GM08714 (cell line): Measurements from ENCODE around the gene SIM2.
A peak's percentile ranks its signal among the peaks of the same experiment; 100 is the strongest.

ENCODE experiments used
- H3K4me3 ChIP-seq: fragments of 200-500 bp; sonication (Bioruptor generic); 2 replicates; pipeline ENCODE4 v1.5.1; 2014; ENCODE audit warnings: mild to moderate bottlenecking, low read length, inconsistent platforms
- ZNF274 ChIP-seq: IDR thresholded peaks from 2 replicates; pipeline ENCODE4 v1.6.1; 2012; ENCODE audit warnings: mild to moderate bottlenecking, low read depth, low read length

The SIM2 gene

DNA sequence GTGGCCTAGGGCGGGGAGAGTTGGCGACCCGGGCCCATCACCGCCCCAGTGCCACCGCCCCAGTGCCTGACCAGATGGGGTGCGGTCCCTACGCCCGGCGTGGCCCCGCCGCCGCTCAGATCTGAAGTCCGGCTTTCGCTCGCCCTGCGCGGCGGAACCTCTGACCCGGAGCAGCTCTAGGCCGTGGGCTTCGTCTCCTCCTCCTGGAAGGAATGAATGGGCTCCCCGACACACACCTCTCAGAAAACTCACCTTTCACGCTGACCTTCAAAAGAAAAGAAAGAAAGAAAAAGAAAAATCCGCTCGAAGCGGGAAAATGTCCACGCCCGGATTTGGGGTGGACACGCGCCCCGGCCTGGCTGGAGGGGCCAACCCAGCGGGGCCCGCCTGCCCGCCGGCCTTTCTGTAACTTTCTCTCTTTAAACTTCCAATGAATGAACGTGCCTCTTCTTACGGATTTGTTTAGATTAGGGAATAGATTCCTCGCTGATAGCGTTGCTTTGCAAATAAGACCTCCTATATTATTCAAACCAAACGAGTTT lies 5.4 kb upstream of the SIM2 start:
- no peak overlapping the region for H3K4me3 ChIP-seq
- TF ChIP-seq ZNF274, result no peak

DNA sequence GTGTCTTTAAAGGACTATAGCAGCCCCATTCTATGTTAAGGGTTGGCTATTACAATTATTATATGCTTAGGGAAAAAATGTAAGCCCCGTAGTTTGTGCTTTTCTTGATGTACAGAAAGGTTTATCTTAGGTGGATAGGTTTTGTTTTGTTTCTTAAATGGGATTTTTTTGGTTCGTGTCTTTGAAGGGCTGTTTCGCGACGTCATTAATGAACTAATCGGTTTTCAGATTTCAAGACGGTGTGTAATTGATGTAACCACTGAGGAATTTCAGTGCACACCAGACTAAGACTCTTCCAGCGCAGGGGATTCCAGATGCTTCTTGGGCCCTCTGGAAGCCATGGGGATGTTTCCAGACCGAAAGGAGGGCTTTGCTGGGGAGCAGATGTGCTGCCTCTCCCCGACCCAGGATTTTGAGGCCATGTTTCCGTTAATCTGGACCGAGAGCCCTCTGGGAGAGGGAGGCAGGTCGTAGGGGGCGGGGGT lies 4.8 kb upstream of the SIM2 start:
- H3K4me3 ChIP-seq, result no peak overlapping the region
- no peak for TF ChIP-seq ZNF274

DNA sequence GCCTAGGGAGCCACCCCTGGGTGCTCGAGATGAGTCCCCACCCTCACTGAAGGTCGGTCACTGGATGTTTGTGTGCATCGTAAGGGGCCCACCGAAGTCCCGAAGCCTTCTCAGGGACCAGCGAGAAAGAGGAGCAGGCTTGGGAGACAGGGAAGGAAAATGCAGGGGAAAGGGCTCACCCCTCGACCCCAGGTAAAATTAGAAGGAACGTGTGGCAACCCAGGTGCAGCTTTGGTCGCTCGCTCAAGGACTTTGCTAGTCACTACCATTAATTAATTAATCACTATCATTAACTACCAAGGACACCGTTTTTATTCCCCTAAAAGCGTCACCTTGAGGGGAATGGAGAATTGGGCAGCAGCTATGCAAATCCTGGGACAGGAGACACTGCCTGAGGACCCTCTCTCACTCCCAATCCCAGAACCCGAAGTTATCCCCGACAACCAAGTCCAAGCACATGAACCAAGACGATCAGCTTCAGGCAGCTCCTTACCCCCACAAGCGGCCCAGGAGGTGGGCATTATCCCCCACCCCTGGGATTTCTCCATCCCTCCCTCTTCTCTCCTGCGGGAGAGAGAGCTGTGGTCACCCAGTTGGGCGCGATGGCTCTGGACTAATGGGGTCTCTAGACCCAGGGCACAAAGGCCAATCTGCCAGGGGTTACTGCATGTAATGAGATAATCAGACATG lies 4.2 kb upstream of the SIM2 start:
- TF ChIP-seq ZNF274, result no peak

GRCh38 chr21:36695283-36695634 lies 3.7 kb upstream of the SIM2 start:
- no peak for TF ChIP-seq ZNF274
- H3K4me3 ChIP-seq, result no peak overlapping the region

More for the DNA sequence above, 4.2 kb upstream of the SIM2 start:
- no peak overlapping the region for H3K4me3 ChIP-seq

DNA sequence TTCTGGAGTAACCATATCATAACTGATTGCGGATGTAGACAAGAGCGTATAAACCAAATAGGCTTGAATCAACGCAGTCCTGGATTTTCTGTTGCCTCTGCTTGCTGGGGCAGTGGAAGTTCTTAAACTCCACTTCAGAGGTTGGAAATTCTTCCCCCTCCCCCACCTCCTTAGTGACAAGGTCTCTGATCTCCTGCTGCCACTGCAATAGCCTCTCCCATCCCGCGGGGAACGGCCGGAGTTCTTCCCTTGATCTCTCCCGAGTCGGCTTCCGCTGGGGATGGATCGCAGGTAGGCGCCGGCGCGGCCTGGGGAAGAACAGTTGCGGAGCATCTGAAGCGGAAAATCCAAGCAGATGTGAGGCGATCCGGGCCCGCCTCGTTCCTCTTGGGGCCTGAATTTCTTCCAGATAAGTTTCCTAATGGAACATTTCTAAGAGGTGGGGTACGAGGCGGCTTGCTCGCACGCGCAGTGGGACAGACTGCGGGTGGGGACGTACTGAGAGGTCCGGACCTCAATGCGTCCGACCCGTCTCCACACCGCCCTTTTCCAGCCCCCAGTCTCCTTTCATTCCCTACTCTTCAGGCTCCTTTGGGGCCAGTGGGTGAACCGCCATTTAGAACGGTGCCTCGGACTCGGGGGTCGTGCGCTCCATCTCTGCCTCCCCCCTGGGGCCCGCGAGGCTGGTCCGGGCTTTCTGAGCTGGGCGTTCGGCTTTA lies 3.1 kb upstream of the SIM2 start:
- no peak overlapping the region for H3K4me3 ChIP-seq
- TF ChIP-seq ZNF274, result no peak

DNA sequence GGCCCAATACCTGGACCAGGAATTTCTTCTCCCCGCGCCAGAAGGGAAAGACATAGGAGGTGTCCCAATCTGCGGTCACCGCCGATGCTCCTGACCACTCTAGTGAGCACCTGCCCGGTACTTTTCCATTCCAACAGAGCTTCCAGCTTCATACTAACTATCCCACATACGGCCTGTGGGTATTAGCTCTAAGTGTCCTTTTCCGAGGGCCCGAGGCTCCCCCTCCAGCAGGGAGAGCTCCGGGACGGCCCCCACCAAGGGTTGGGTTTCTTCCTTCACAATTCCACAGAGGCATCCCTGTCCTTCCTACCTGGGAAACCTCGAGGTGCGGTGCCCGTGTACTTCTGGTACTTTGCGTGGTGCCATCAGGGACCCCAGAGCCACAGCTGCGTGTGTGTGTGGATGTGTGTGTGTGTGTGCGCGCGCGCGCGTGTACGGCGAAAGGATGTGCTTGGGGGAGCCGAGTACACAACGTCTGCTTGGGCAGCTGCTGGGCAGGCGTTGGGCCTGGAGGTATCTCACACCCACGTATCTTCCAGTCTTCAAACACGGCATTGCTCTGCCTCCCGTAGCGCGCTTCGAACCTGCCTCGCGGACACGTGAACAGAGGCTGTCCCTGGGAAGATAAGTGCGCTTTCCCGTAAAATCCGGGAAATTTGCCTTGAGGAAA lies 2.4 kb upstream of the SIM2 start:
- H3K4me3 ChIP-seq, result no peak overlapping the region
- TF ChIP-seq ZNF274, result no peak

GRCh38 chr21:36697060-36697850 lies 1.7 kb upstream of the SIM2 start:
- no peak overlapping the region for H3K4me3 ChIP-seq
- no peak for TF ChIP-seq ZNF274

DNA sequence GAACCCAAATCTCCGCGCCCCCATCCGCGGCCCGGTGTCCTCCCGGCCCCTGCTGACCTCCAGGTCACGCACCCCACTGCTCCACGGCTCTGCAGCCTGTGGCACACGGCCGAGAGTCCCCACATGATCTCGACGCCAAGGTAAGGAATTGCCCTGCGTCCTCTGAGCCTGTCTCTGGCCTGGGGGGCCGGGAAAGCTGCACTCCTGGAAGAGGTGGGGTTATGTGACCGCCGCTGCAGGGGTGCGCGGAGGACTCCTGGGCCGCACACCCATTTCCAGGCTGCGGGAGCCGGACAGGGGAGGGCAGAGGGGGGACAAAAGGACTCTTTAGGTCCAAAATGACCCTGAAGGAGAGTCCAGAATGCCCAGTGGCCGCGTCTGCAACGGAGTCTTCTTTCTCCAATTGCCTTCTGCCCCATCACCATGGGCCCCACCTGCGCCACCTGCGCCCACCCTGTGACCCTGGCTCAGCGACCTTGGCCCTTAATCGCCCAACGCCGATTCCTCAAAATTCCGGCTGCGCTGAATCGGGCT lies 997 bp upstream of the SIM2 start:
- TF ChIP-seq ZNF274, result no peak
- H3K4me3 ChIP-seq, result no peak overlapping the region

DNA sequence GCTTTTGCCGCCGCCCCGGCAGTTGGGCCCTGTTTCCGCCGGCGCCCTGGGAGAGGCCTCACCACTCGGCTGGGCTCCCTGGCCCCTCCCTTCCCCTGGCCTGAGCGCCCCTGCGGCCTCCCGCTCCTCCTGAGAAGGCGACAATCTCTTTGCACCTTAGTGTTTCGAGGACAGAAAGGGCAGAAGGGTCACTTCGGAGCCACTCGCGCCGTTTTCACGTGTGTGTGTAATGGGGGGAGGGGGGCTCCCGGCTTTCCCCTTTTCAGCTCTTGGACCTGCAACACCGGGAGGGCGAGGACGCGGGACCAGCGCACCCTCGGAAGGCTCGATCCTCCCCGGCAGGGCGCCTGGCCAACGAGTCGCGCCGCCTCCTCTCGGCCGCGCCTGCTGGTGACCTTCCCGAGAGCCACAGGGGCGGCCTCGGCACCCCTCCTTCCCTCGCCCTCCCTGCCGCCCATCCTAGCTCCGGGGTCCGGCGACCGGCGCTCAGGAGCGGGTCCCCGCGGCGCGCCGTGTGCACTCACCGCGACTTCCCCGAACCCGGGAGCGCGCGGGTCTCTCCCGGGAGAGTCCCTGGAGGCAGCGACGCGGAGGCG lies 432 bp upstream of the SIM2 start:
- no peak for TF ChIP-seq ZNF274
- H3K4me3 ChIP-seq, result no peak overlapping the region; the same call in 1 of the 2 replicates

GRCh38 chr21:36699546-36700294 lies 805 bp downstream of the SIM2 start:
- H3K4me3 ChIP-seq, result peak overlapping the region; percentile 15; the same call in 1 of the 2 replicates

DNA sequence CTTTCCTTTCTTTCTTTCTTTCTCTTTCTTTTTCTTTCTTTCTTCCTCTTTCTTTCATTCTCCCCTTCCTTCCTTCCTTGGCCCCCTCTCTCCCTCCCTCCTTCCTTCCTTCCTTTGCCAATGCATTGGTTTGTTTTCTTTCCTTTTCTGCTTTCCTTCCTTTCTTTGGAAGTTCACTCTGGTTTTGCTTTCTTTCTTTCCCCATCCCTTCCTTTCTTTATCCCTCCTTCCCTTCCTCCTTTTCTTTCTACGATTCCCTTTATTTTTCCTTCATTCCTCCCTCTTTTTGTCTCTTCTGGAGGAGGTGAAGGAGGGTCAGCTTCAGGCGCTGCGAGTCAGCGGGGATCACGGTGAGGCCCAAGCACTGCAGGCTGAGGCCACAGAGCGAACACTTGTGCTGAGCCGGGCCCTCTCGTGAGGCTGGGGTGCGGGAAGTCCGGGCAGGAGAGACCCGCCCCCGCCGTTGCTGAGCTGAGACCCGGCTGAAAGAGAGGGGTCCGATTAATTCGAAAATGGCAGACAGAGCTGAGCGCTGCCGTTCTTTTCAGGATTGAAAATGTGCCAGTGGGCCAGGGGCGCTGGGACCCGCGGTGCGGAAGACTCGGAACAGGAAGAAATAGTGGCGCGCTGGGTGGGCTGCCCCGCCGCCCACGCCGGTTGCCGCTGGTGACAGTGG lies 1.5 kb downstream of the SIM2 start:
- H3K4me3 ChIP-seq, result peak overlapping the region; percentile 15; the same call in 1 of the 2 replicates
- TF ChIP-seq ZNF274, result no peak

More at GRCh38 chr21:36699546-36700294, 805 bp downstream of the SIM2 start:
- TF ChIP-seq ZNF274, result no peak
